Osteoblast (primary cell): ENCODE results near the gene FTO. TPM values are rescaled to one million over a fixed set of nuclear protein-coding genes. Genes with fewer than 3 reads are reported as not detected.
A peak's percentile ranks its signal among the peaks of the same experiment; 100 is the strongest.

Experiments
- DNase-seq: peaks from one replicate; pipeline ENCODE4 v3.0.0; 2011; ENCODE audit warnings: low spot score, mixed read lengths; ENCODE audit not compliant: insufficient read length; ENCODE audit errors: missing footprints
- H2AFZ ChIP-seq: 2 replicates; pipeline ENCODE4 v1.6.0; 2011; ENCODE audit warnings: mild to moderate bottlenecking, low read length
- H3K27ac ChIP-seq: 2 replicates; pipeline ENCODE4 v1.5.1; 2011; ENCODE audit warnings: mild to moderate bottlenecking, low read depth, low read length, moderate library complexity
- H3K27me3 ChIP-seq: 2 replicates; pipeline ENCODE4 v1.6.0; 2012; ENCODE audit warnings: mild to moderate bottlenecking, control low read depth, inconsistent platforms, low read length, moderate library complexity; ENCODE audit not compliant: insufficient read depth
- H3K36me3 ChIP-seq: 2 replicates; pipeline ENCODE4 v1.5.1; 2011; ENCODE audit warnings: mild to moderate bottlenecking, low read length, control low read depth, moderate library complexity; ENCODE audit not compliant: insufficient read depth
- H3K4me1 ChIP-seq: 2 replicates; pipeline ENCODE4 v1.5.1; 2011; ENCODE audit warnings: mild to moderate bottlenecking, low read length, control low read depth, moderate library complexity; ENCODE audit not compliant: insufficient read depth
- H3K4me2 ChIP-seq: 2 replicates; pipeline ENCODE4 v1.6.0; 2011; ENCODE audit warnings: mild to moderate bottlenecking, low read length; ENCODE audit not compliant: insufficient read depth
- H3K4me3 ChIP-seq: fragments of 200-600 bp; sonication (generic); 3 replicates; pipeline ENCODE4 v1.5.1; 2012; ENCODE audit warnings: mild to moderate bottlenecking, low read length, inconsistent platforms; ENCODE audit not compliant: insufficient read depth
- H3K79me2 ChIP-seq: 2 replicates; pipeline ENCODE4 v1.6.0; 2012; ENCODE audit warnings: mild to moderate bottlenecking, low read length, control low read depth, inconsistent platforms; ENCODE audit not compliant: insufficient read depth
- H3K9me3 ChIP-seq: 2 replicates; pipeline ENCODE4 v1.5.1; 2011; ENCODE audit warnings: low read depth, low read length, control low read depth
- H4K20me1 ChIP-seq: 2 replicates; pipeline ENCODE4 v1.6.0; 2012; ENCODE audit warnings: mild to moderate bottlenecking, low read length, control low read depth; ENCODE audit not compliant: insufficient read depth
- CTCF ChIP-seq: IDR thresholded peaks from 2 replicates; pipeline ENCODE4 v1.5.1; 2011; ENCODE audit warnings: mild to moderate bottlenecking, low read depth, low read length, moderate library complexity; ENCODE audit errors: extremely low read depth
- total RNA-seq: library from RNA; depleted of rRNA; stranded (reverse); fragments of >200 nt; gene quantifications from 2 replicates; pipeline ENCODE4 v1.2.3, GENCODE V29; 2012

The FTO gene
- total RNA-seq, 1 donor: 152 TPM

DNA sequence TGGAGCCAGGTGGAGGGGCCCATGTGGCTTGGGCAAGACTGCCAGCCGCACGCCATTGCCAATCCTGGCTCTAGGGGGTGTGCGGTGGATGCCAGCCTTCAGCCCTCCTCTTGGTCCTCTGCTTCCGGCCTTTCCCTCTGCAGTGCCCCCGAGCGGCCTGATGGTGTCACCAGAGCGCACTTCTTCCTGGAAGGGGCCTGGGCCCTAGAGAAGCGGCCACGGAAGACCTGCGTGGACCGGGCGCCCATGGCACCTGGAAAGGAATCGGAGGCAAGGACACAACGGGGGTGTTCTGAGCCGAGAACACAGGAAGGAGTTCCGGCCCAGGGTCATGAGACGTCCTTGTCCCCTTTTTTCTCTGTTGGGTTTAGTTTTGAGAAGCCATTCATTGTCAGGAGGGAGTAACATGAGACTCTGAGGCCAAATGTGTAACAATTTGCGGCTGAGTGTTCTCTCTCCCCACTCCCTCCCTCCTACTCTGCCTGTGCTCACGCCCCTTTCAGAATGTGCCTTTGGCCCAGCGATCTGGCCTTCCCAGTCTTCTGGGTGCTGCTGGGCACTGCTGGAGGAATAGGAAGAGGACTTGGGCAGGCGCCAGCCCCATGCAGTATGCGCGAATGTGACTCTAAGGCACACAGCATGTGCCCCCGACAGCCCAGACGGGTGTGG is 489.8 kb downstream of the FTO start:
- peak; percentile 97 for DNase-seq
- no peaks in the 10 kb centered on the region for H3K36me3 ChIP-seq
- peaks cover 12% of the 10 kb centered on the region for H3K4me1 ChIP-seq
- H3K9me3 ChIP-seq: no peaks in the 10 kb centered on the region
- peak overlapping the region; percentile 98 for H2AFZ ChIP-seq
- no peaks in the 10 kb centered on the region for H4K20me1 ChIP-seq
- peaks cover 5% of the 10 kb centered on the region for H3K27me3 ChIP-seq
- no peaks in the 10 kb centered on the region for H3K79me2 ChIP-seq
- peak overlapping the region; percentile 90 for H3K4me2 ChIP-seq
- peak overlapping the region; percentile 85 for H3K27ac ChIP-seq
- peak overlapping the region; percentile 67 for H3K4me3 ChIP-seq
- peak; percentile 89 for TF ChIP-seq CTCF

GRCh38 chr16:54194334-54194743 is 490.4 kb downstream of the FTO start:
- Histone ChIP-seq H3K4me3 (peak overlapping the region; percentile 67), H3K9me3 (no peaks in the 10 kb centered on the region), H3K27ac (peak overlapping the region; percentile 85), H3K79me2 (no peaks in the 10 kb centered on the region), H3K27me3 (peaks cover 2% of the 10 kb centered on the region), H3K36me3 (no peaks in the 10 kb centered on the region), H3K4me2 (peak overlapping the region; percentile 90), H4K20me1 (no peaks in the 10 kb centered on the region), H3K4me1 (peaks cover 12% of the 10 kb centered on the region), H2AFZ (peak overlapping the region; percentile 98)
- peak; percentile 92 for DNase-seq
- no peak for TF ChIP-seq CTCF

- H3K79me2 ChIP-seq: no peaks in the 10 kb centered on the region
- H3K4me2 ChIP-seq: no peak overlapping the region
- no peaks in the 10 kb centered on the region for H3K27me3 ChIP-seq
- H3K27ac ChIP-seq: no peak overlapping the region
- H3K4me3 ChIP-seq: no peak overlapping the region
- no peaks in the 10 kb centered on the region for H3K9me3 ChIP-seq
- H3K36me3 ChIP-seq: no peaks in the 10 kb centered on the region
- H3K4me1 ChIP-seq: peaks cover 12% of the 10 kb centered on the region
- H2AFZ ChIP-seq: no peak overlapping the region
- DNase-seq: no peak
- TF ChIP-seq CTCF: no peak
- H4K20me1 ChIP-seq: no peaks in the 10 kb centered on the region
Observed at GRCh38 chr16:54197758-54198157, 493.8 kb downstream of the FTO start.

DNA sequence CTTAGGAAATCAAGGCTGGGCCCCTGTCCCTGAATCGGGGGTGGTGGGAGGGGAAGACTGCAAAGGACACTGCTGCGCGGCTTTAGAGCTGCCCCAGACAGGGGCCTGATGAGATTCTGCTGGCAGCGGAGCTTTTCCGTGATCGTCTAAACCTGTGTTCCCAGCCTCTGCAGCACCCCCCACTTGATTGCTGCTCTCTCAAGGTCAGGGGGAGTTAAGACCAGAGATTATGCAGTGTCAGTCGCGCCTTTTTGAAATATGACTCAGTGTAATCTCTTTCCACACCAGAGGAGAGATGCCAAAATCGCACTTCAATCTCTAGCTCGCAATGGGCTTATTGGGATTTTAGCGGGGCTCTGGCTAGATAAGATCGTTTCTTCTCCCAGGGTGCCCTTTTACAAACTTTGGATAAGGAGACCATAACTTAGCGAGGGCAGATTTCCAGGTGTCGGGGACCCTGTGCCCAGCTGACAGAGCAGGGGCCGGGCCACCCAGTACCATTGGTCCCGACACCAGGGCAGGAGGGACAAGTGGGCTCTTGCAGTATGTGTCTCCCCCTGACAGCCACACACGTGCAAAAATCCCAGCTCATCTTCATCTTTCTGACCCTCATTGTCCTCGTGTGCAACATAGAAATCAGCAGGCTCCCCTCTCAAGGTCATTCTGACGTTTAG is 495.7 kb downstream of the FTO start:
- DNase-seq: peak; percentile 48
- no peaks in the 10 kb centered on the region for H3K79me2 ChIP-seq

More for the DNA sequence above, 495.7 kb downstream of the FTO start:
- H3K4me1 ChIP-seq: peaks cover 2% of the 10 kb centered on the region
- no peak overlapping the region for H3K27ac ChIP-seq
- no peak overlapping the region for H2AFZ ChIP-seq
- H3K36me3 ChIP-seq: no peaks in the 10 kb centered on the region
- no peak for TF ChIP-seq CTCF
- H3K9me3 ChIP-seq: no peaks in the 10 kb centered on the region
- H3K27me3 ChIP-seq: peaks cover 7% of the 10 kb centered on the region
- H3K4me2 ChIP-seq: no peak overlapping the region
- H3K4me3 ChIP-seq: no peak overlapping the region
- H4K20me1 ChIP-seq: no peaks in the 10 kb centered on the region
